Measurements from ENCODE around the gene PAQR9. TPM values are rescaled to one million over a fixed set of nuclear protein-coding genes. Genes with fewer than 3 reads are reported as not detected.
A peak's percentile ranks its signal among the peaks of the same experiment; 100 is the strongest.

The PAQR9 gene
- total and polyA plus RNA-seq, 2 of the 13 experiments (the other 11 are each of a cell fraction or from before 2014, with no cell fraction given) = 3.7 to 10.3 TPM

- no peak for TF ChIP-seq ZUFSP (CRISPR knock-in tag; IDR thresholded peaks at IDR 0.05; ENCODE audit: borderline replicate concordance)
- no peak for TF ChIP-seq ZNF3 (CRISPR knock-in tag; IDR thresholded peaks at IDR 0.05)
- no peak for TF ChIP-seq ZFP36 (IDR thresholded peaks at IDR 0.05; ENCODE audit: borderline replicate concordance, low read depth, low read length, partially characterized antibody)
- TF ChIP-seq ZNF792 (CRISPR knock-in tag; IDR thresholded peaks at IDR 0.05) = peak; percentile 90
- peak; percentile 75 for TF ChIP-seq ZNF331 (CRISPR knock-in tag; IDR thresholded peaks at IDR 0.05)
- no peak for TF ChIP-seq IRX3 (CRISPR knock-in tag; IDR thresholded peaks at IDR 0.05; ENCODE audit: borderline replicate concordance, low read depth)
- TF ChIP-seq ZFP1 (CRISPR knock-in tag; IDR thresholded peaks at IDR 0.05) = no peak
- TF ChIP-seq SALL1 (CRISPR knock-in tag; IDR thresholded peaks at IDR 0.05) = peak; percentile 97
- peak; percentile 53 for TF ChIP-seq ELF1 (CRISPR knock-in tag; IDR thresholded peaks at IDR 0.05)
- no peak for TF ChIP-seq MIER2 (CRISPR knock-in tag; IDR thresholded peaks at IDR 0.05)
- peak; percentile 25; the same call in 1 of the 2 replicates for TF ChIP-seq FOXJ3 (CRISPR knock-in tag; IDR thresholded peaks at IDR 0.05; ENCODE audit: borderline replicate concordance)
- no peak for TF ChIP-seq THAP7 (CRISPR knock-in tag; IDR thresholded peaks at IDR 0.05)
- TF ChIP-seq ZNF644 (CRISPR knock-in tag; IDR thresholded peaks at IDR 0.05; ENCODE audit: low read depth) = no peak
- TF ChIP-seq FOXM1 (CRISPR knock-in tag; IDR thresholded peaks at IDR 0.05) = no peak
- no peak for TF ChIP-seq NONO (IDR thresholded peaks at IDR 0.05)
- TF ChIP-seq NONO (CRISPR knock-in tag; conservative IDR thresholded peaks at IDR 0.05) = no peak
- no peak for TF ChIP-seq NFIC (IDR thresholded peaks at IDR 0.05; ENCODE audit: low read length)
- no peak for TF ChIP-seq ZNF841 (CRISPR knock-in tag; IDR thresholded peaks at IDR 0.05; ENCODE audit: borderline replicate concordance)
- no peak for TF ChIP-seq ZNF562 (CRISPR knock-in tag; IDR thresholded peaks at IDR 0.05; ENCODE audit: borderline replicate concordance)
- TF ChIP-seq REST (IDR thresholded peaks at IDR 0.05; ENCODE audit: borderline replicate concordance in 1 of 2, low read depth in 1 of 2, low read length in 2 of 2) = no peak
- TF ChIP-seq ZNF180 (CRISPR knock-in tag; IDR thresholded peaks at IDR 0.05; ENCODE audit: borderline replicate concordance, low read depth) = no peak
- no peak for TF ChIP-seq AFF4 (CRISPR knock-in tag; IDR thresholded peaks at IDR 0.05)
Observed at GRCh38 chr3:142976621-142977398, 13.3 kb upstream of the PAQR9 start (continued).
